CD4-positive, alpha-beta T cell treated with Interleukin-6 at 100 ng/mL for 8 hours (primary cell): ENCODE data around the gene HGF.
"Not testable (repeated sequence)": the region's sequence is repeated elsewhere in the genome, so short reads cannot be mapped to it uniquely, and the experiment has no call there.

Source experiments
- DNase-seq: peaks from one replicate; pipeline ENCODE4 v3.0.0-alpha.2; 2020; ENCODE audit warnings: mixed read lengths, low spot score

The HGF gene

GRCh38 chr7:81776161-81776560 is 6.3 kb upstream of the HGF start:
- DNase-seq, result no peak

GRCh38 chr7:81775560-81775959 is 5.7 kb upstream of the HGF start:
- DNase-seq, result no peak

GRCh38 chr7:81774551-81774950 is 4.7 kb upstream of the HGF start:
- no peak for DNase-seq

- no peak for DNase-seq
These were observed 929 bp upstream of the HGF start for GRCh38 chr7:81770728-81771223.

- no peak for DNase-seq
These were observed 682 bp downstream of the HGF start for GRCh38 chr7:81768951-81769778.

- no peak for DNase-seq
These were observed 1.9 kb downstream of the HGF start for GRCh38 chr7:81767926-81768325.

- no peak for DNase-seq
These were observed 8.0 kb downstream of the HGF start for GRCh38 chr7:81761821-81762220.

- no peak for DNase-seq
These were observed 8.8 kb downstream of the HGF start for GRCh38 chr7:81761031-81761430.

GRCh38 chr7:81754918-81755696 is 14.7 kb downstream of the HGF start:
- DNase-seq, result no peak

GRCh38 chr7:81753392-81753791 is 16.5 kb downstream of the HGF start:
- no peak for DNase-seq

GRCh38 chr7:81752318-81752714 is 17.5 kb downstream of the HGF start:
- no peak for DNase-seq

GRCh38 chr7:81751619-81752317 is 18.1 kb downstream of the HGF start:
- no peak for DNase-seq

GRCh38 chr7:81745637-81746036 is 24.2 kb downstream of the HGF start:
- no peak for DNase-seq

GRCh38 chr7:81744389-81744788 is 25.5 kb downstream of the HGF start:
- DNase-seq, result no peak

GRCh38 chr7:81743665-81744064 is 26.2 kb downstream of the HGF start:
- DNase-seq, result no peak

- no peak for DNase-seq
These were observed 26.6 kb downstream of the HGF start for GRCh38 chr7:81743201-81743600.

GRCh38 chr7:81740403-81740802 is 29.4 kb downstream of the HGF start:
- DNase-seq, result no peak

GRCh38 chr7:81736091-81736490 is 33.8 kb downstream of the HGF start:
- DNase-seq, result no peak

GRCh38 chr7:81725812-81726127 is 44.1 kb downstream of the HGF start:
- DNase-seq, result no peak

GRCh38 chr7:81725003-81725811 is 44.6 kb downstream of the HGF start:
- no peak for DNase-seq

GRCh38 chr7:81722250-81722649 is 47.6 kb downstream of the HGF start:
- DNase-seq, result not testable (repeated sequence)

- DNase-seq, result no peak
These were observed 48.4 kb downstream of the HGF start for GRCh38 chr7:81721437-81721836.
